HG03095 (cell line): Measurements from ENCODE around the gene DPYD.

Source experiments
- ATAC-seq: cut with Tn5 transposase; IDR thresholded peaks from one replicate; pipeline ENCODE4 v1.9.1; 2021; ENCODE audit warnings: moderate library complexity; ENCODE audit not compliant: unreplicated experiment

The DPYD gene

GRCh38 chr1:97073169-97073568, 847.7 kb downstream of the DPYD start:
- ATAC-seq: no peak

- no peak for ATAC-seq
Measured at GRCh38 chr1:97071173-97071572, 849.7 kb downstream of the DPYD start.

GRCh38 chr1:97070376-97070775, 850.5 kb downstream of the DPYD start:
- ATAC-seq: no peak

GRCh38 chr1:97069312-97069711, 851.5 kb downstream of the DPYD start:
- no peak for ATAC-seq

- no peak for ATAC-seq
Measured at GRCh38 chr1:97066860-97067259, 854.0 kb downstream of the DPYD start.

- no peak for ATAC-seq
Measured at GRCh38 chr1:97063532-97063931, 857.3 kb downstream of the DPYD start.

- ATAC-seq: no peak
Measured at GRCh38 chr1:97061604-97062003, 859.2 kb downstream of the DPYD start.

GRCh38 chr1:97056386-97056785, 864.4 kb downstream of the DPYD start:
- no peak for ATAC-seq

GRCh38 chr1:97053268-97053667, 867.6 kb downstream of the DPYD start:
- no peak for ATAC-seq

GRCh38 chr1:97051823-97052222, 869.0 kb downstream of the DPYD start:
- no peak for ATAC-seq

- ATAC-seq: no peak
Measured at GRCh38 chr1:97050506-97050905, 870.3 kb downstream of the DPYD start.

- ATAC-seq: no peak
Measured at GRCh38 chr1:97047421-97047793, 873.4 kb downstream of the DPYD start.

GRCh38 chr1:97046765-97047420, 873.9 kb downstream of the DPYD start:
- ATAC-seq: no peak

- ATAC-seq: no peak
Measured at GRCh38 chr1:97044159-97044760, 876.6 kb downstream of the DPYD start.

GRCh38 chr1:97042551-97042950, 878.3 kb downstream of the DPYD start:
- no peak for ATAC-seq

- no peak for ATAC-seq
Measured at GRCh38 chr1:97041026-97041425, 879.8 kb downstream of the DPYD start.

- ATAC-seq: no peak
Measured at GRCh38 chr1:97038410-97038809, 882.4 kb downstream of the DPYD start.

- no peak for ATAC-seq
Measured at GRCh38 chr1:97034651-97035050, 886.2 kb downstream of the DPYD start.

GRCh38 chr1:97033949-97034348, 886.9 kb downstream of the DPYD start:
- no peak for ATAC-seq
